ENCODE measurements around the gene AUTS2. TPM values are rescaled to one million over a fixed set of nuclear protein-coding genes. Genes with fewer than 3 reads are reported as not detected.

Gene AUTS2
- polyA plus RNA-seq, 1 donor (not counting 4 experiments of a cell fraction or from before 2014, with no cell fraction given), result 4.7 TPM

DNA sequence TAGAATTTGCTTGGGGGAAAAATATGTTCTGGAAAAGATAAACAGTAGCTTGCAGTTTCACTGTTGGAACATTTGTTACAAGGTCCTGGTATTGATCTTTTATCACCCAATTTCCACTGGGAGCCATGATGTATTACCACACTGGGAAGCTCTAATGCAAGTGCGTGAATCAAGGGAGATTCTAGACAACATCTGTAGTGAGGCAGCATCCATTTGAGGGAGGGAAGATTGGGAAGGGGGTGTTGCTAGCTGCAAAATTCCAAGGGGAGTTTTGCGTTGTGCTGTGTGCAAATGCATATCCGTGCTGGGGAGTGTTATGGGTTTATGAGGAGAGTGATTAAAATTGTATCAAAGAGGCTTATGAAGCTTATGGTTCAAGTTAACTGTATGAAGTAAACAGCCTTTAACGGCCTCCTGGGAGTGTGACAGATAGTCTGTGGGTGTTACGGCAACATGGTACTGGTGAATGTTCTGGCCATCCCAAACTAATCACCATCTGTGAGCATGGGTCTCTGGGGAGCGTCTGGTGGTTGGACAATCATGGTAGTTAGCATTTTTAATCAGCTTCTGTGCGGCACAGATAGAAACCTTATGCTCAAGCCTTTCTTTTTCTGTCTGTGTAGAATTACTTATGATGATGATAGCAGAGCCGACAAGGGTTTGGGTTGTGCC is 931.8 kb downstream of the AUTS2 start:
- no peaks in the 10 kb centered on the region for H3K36me3 ChIP-seq (ENCODE audit: control insufficient read depth in 2 of 2, extremely low read depth in 1 of 2, insufficient read depth in 2 of 2, low read length in 2 of 2)
- DNase-seq (ENCODE audit: low read depth, low spot score) (no peak), FAIRE-seq (no peak)
- no peaks in the 10 kb centered on the region for H3K4me1 ChIP-seq (ENCODE audit: control insufficient read depth, extremely low read depth, insufficient read depth, low read length)
- H3K27ac ChIP-seq (ENCODE audit: control insufficient read depth, insufficient read depth, low read length), result no peak overlapping the region
- H4K20me1 ChIP-seq (ENCODE audit: control insufficient read depth, extremely low read depth, insufficient read depth, low read length), result no peaks in the 10 kb centered on the region
- no peaks in the 10 kb centered on the region for H3K9me3 ChIP-seq (ENCODE audit: control insufficient read depth, low read depth, low read length)
- no peaks in the 10 kb centered on the region for H3K9me1 ChIP-seq (ENCODE audit: control insufficient read depth, extremely low read depth, insufficient read depth, low read length)
- no peaks in the 10 kb centered on the region for H3K79me2 ChIP-seq (ENCODE audit: control insufficient read depth, insufficient read depth, low read length)
- H3K4me3 ChIP-seq (ENCODE audit: control insufficient read depth in 2 of 3, extremely low read depth in 1 of 3, insufficient read depth in 2 of 3, low read depth in 1 of 3, low read length in 3 of 3), result no peak overlapping the region
- dilution Hi-C loops (cut with MboI; ENCODE audit: extremely low pct_ligation_motif_present, low sequenced_read_pairs), result no loop called here
- H3K4me2 ChIP-seq (ENCODE audit: control insufficient read depth, extremely low read depth, insufficient read depth, low read depth, low read length), result no peak overlapping the region
- no peak overlapping the region for H2AFZ ChIP-seq (ENCODE audit: control insufficient read depth, low read length)
- H3K9ac ChIP-seq (ENCODE audit: control insufficient read depth, extremely low read depth, insufficient read depth, low read length), result no peak overlapping the region
- no peaks in the 10 kb centered on the region for H3K27me3 ChIP-seq (ENCODE audit: control insufficient read depth, extremely low read depth, insufficient read depth, low read length)
- TF ChIP-seq, protein P1, sequence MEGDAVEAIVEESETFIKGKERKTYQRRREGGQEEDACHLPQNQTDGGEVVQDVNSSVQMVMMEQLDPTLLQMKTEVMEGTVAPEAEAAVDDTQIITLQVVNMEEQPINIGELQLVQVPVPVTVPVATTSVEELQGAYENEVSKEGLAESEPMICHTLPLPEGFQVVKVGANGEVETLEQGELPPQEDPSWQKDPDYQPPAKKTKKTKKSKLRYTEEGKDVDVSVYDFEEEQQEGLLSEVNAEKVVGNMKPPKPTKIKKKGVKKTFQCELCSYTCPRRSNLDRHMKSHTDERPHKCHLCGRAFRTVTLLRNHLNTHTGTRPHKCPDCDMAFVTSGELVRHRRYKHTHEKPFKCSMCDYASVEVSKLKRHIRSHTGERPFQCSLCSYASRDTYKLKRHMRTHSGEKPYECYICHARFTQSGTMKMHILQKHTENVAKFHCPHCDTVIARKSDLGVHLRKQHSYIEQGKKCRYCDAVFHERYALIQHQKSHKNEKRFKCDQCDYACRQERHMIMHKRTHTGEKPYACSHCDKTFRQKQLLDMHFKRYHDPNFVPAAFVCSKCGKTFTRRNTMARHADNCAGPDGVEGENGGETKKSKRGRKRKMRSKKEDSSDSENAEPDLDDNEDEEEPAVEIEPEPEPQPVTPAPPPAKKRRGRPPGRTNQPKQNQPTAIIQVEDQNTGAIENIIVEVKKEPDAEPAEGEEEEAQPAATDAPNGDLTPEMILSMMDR (optimal IDR thresholded peaks at IDR 0.05 in 1 of 3, IDR thresholded peaks at IDR 0.05 in 1 of 3, conservative IDR thresholded peaks at IDR 0.05 in 1 of 3; ENCODE audit: extremely low read depth in 1 of 3, insufficient read depth in 2 of 3, low read length in 3 of 3), result no peak
- TF ChIP-seq EZH2 (IDR thresholded peaks at IDR 0.05; ENCODE audit: low read length), result no peak

- no peaks in the 10 kb centered on the region for H3K9me1 ChIP-seq (ENCODE audit: control insufficient read depth, extremely low read depth, insufficient read depth, low read length)
- no peaks in the 10 kb centered on the region for H3K4me1 ChIP-seq (ENCODE audit: control insufficient read depth, extremely low read depth, insufficient read depth, low read length)
- no peaks in the 10 kb centered on the region for H3K36me3 ChIP-seq (ENCODE audit: control insufficient read depth in 2 of 2, extremely low read depth in 1 of 2, insufficient read depth in 2 of 2, low read length in 2 of 2)
- no peak overlapping the region for H3K4me2 ChIP-seq (ENCODE audit: control insufficient read depth, extremely low read depth, insufficient read depth, low read depth, low read length)
- H3K9ac ChIP-seq (ENCODE audit: control insufficient read depth, extremely low read depth, insufficient read depth, low read length), result no peak overlapping the region
- dilution Hi-C loops (cut with MboI; ENCODE audit: extremely low pct_ligation_motif_present, low sequenced_read_pairs), result no loop called here
- no peaks in the 10 kb centered on the region for H3K9me3 ChIP-seq (ENCODE audit: control insufficient read depth, low read depth, low read length)
- H3K27ac ChIP-seq (ENCODE audit: control insufficient read depth, insufficient read depth, low read length), result no peak overlapping the region
- no peaks in the 10 kb centered on the region for H3K79me2 ChIP-seq (ENCODE audit: control insufficient read depth, insufficient read depth, low read length)
- TF ChIP-seq, protein P1 (optimal IDR thresholded peaks at IDR 0.05 in 1 of 3, IDR thresholded peaks at IDR 0.05 in 1 of 3, conservative IDR thresholded peaks at IDR 0.05 in 1 of 3; ENCODE audit: extremely low read depth in 1 of 3, insufficient read depth in 2 of 3, low read length in 3 of 3), result peak in 1 of 3 experiments; percentile 16
- no peak for TF ChIP-seq EZH2 (IDR thresholded peaks at IDR 0.05; ENCODE audit: low read length)
- DNase-seq (ENCODE audit: low read depth, low spot score) (no peak), FAIRE-seq (no peak)
- no peaks in the 10 kb centered on the region for H3K27me3 ChIP-seq (ENCODE audit: control insufficient read depth, extremely low read depth, insufficient read depth, low read length)
- H2AFZ ChIP-seq (ENCODE audit: control insufficient read depth, low read length), result no peak overlapping the region
- no peaks in the 10 kb centered on the region for H4K20me1 ChIP-seq (ENCODE audit: control insufficient read depth, extremely low read depth, insufficient read depth, low read length)
- no peak overlapping the region for H3K4me3 ChIP-seq (ENCODE audit: control insufficient read depth in 2 of 3, extremely low read depth in 1 of 3, insufficient read depth in 2 of 3, low read depth in 1 of 3, low read length in 3 of 3)
Observed at GRCh38 chr7:70533614-70534013, 935.3 kb downstream of the AUTS2 start.
